Aorta (tissue), 5 donors: ENCODE data around the gene ASPN. TPM values are rescaled to one million over a fixed set of nuclear protein-coding genes. Genes with fewer than 3 reads are reported as not detected.

Source experiments
- ATAC-seq: fragments of 200-7000 bp; cut with Tn5 transposase; one replicate; pipeline ENCODE4 v1.9.1; 2022; ENCODE audit warnings: moderate library complexity; ENCODE audit not compliant: low FRiP score
- DNase-seq, 2 donors: peaks; one replicate each; pipeline ENCODE4 v3.0.0-alpha.2; 2020
- H3K27ac ChIP-seq, 2 donors: one replicate each; pipeline ENCODE4 v1.5.1; 2013; ENCODE audit warnings: low read length in 2 of 2, mild to moderate bottlenecking in 2 of 2, moderate library complexity in 2 of 2, control low read depth in 1 of 2, inconsistent platforms in 1 of 2, low read depth in 1 of 2
- H3K27me3 ChIP-seq, 2 donors: one replicate each; pipeline ENCODE4 v1.6.1; 2013; ENCODE audit warnings: control low read depth in 1 of 2, low read length in 1 of 2, mild to moderate bottlenecking in 1 of 2, moderate library complexity in 1 of 2; ENCODE audit not compliant: insufficient read depth in 2 of 2, control insufficient read depth in 1 of 2
- H3K36me3 ChIP-seq, 2 donors: one replicate each; pipeline ENCODE4 v1.6.1; 2013; ENCODE audit warnings: control low read depth in 1 of 2, low read length in 1 of 2, mild to moderate bottlenecking in 1 of 2; ENCODE audit not compliant: insufficient read depth in 2 of 2, control insufficient read depth in 1 of 2
- H3K4me1 ChIP-seq, 2 donors: one replicate each; pipeline ENCODE4 v1.6.1; 2013; ENCODE audit warnings: low read length in 2 of 2, control low read depth in 1 of 2, mild to moderate bottlenecking in 1 of 2, moderate library complexity in 1 of 2; ENCODE audit not compliant: insufficient read depth in 2 of 2, control insufficient read depth in 1 of 2
- H3K4me3 ChIP-seq, 2 donors: one replicate each; pipeline ENCODE4 v1.5.1; 2013; ENCODE audit warnings: low read length in 2 of 2, control low read depth in 1 of 2, mild to moderate bottlenecking in 1 of 2
- H3K9me3 ChIP-seq: one replicate; pipeline ENCODE4 v1.6.1; 2013; ENCODE audit warnings: mild to moderate bottlenecking, low read length; ENCODE audit not compliant: control insufficient read depth
- WGBS, 2 donors: extraction: QIAGEN DNeasy Blood & Tissue Kit; methylation state at CpG; one replicate each; pipeline ENCODE4 v1.1.7; 2013; 5-methylcytosine and 5-hydroxymethylcytosine counted together
- intact Hi-C, 2 donors: fragments of 100-400 bp; cut with DNase I; formaldehyde crosslinking; loops; one replicate each; pipeline versions ENCODE4 v1.14.2 to v1.15.0; 2022
- microRNA-seq, 2 donors: library from miRNA; unstranded; fragments of <30 nt; microRNA quantifications; one replicate each; pipeline ENCODE4 v1.2.0, GENCODE V29; 2020
- polyA plus RNA-seq, 2 donors: library from polyadenylated mRNA; stranded (reverse); fragments of 200-250 nt; gene quantifications; one replicate each; pipeline ENCODE4 v1.2.3, GENCODE V29; 2013
- total RNA-seq, 2 donors: library from RNA; stranded (reverse); fragmentation: NEBNext Ultra II Directional; extraction: Animal tissue kit (Norgen Biotek cat#: 25700); gene quantifications; one replicate each; pipeline ENCODE4 v1.2.1, GENCODE V29; 2021
- donor health status: healthy with polysubstance abuse.
- donor health status: Bipolar disorder and iron deficiency.
- donor health status: DM: no; HTN: no; CAD: no.
- donor health status: DM: no; HTN: no; CAD: no.
- donor health status: DM: yes; HTN: yes; CAD: no.

The ASPN gene
- total and polyA plus RNA-seq, 4 donors, result 79.8 to 227 (median 97.5) TPM

- H3K4me3 ChIP-seq, result no peak overlapping the region
- ATAC-seq (no peak), DNase-seq (no peak)
- H3K4me1 ChIP-seq, result no peaks in the 10 kb centered on the region
- no peaks in the 10 kb centered on the region for H3K27me3 ChIP-seq
- WGBS, 2 donors, result 85 to 86% methylated on average over 2 of the region's 2 CpGs
- intact Hi-C loops, result no loop called here
- H3K9me3 ChIP-seq, result no peaks in the 10 kb centered on the region
- no peak overlapping the region for H3K27ac ChIP-seq
- no peaks in the 10 kb centered on the region for H3K36me3 ChIP-seq
Observed at GRCh38 chr9:92407818-92408217, 74.5 kb downstream of the ASPN start.

GRCh38 chr9:92406477-92406876 lies 75.8 kb downstream of the ASPN start:
- H3K27ac ChIP-seq, result peak overlapping the region; percentile 71 to 83
- DNase-seq (peak in 1 of 2 donors; percentile 76), ATAC-seq (peak; percentile 78)
- no peaks in the 10 kb centered on the region for H3K36me3 ChIP-seq
- peaks cover 0 to 4% of the 10 kb centered on the region in 2 donors for H3K4me1 ChIP-seq
- H3K27me3 ChIP-seq, result no peaks in the 10 kb centered on the region
- H3K9me3 ChIP-seq, result no peaks in the 10 kb centered on the region
- peak overlapping the region; percentile 52 to 65 for H3K4me3 ChIP-seq
- intact Hi-C loops, result no loop called here
- WGBS, 2 donors, result 0 to 2% methylated on average over 3 of the region's 3 CpGs

Small RNA genes within 50 kb of the gene (microRNA-seq; reads per million reads assigned to microRNA genes)
- 0 reads per million in 2 donors for gene MIR4670

Other genes with a start within 250 kb of the ASPN start
- gene IARS1, start 188.8 kb downstream of the ASPN start, total RNA-seq, result 10 to 100 TPM; 71.7 to 82.1 TPM
- gene IARS1, start 188.8 kb downstream of the ASPN start, polyA plus RNA-seq, result 10 to 100 TPM; 16.5 to 23.3 TPM
- gene NOL8, start 157.2 kb downstream of the ASPN start, total RNA-seq, result 10 to 100 TPM; 29.7 to 43.1 TPM
- gene NOL8, start 157.2 kb downstream of the ASPN start, polyA plus RNA-seq, result 10 to 100 TPM; 14.4 to 22.4 TPM
- gene CENPP, start 156.6 kb downstream of the ASPN start, total RNA-seq, result 10 to 100 TPM in 1 of 2 donors, 1 to 10 TPM in 1; 3.9 to 11.1 TPM
- gene CENPP, start 156.6 kb downstream of the ASPN start, polyA plus RNA-seq, result 1 to 10 TPM in 1 of 2 donors, under 1 TPM in 1; 0.50 to 4.7 TPM
- gene OGN, start 77.9 kb downstream of the ASPN start, total RNA-seq, result 100 to 1,000 TPM; 175 to 318 TPM
- 100 to 1,000 TPM; 235 to 803 TPM for gene OGN, start 77.9 kb downstream of the ASPN start, polyA plus RNA-seq
- gene OMD, start 58.0 kb downstream of the ASPN start, total RNA-seq, result 10 to 100 TPM; 36.4 to 43.3 TPM
- 100 to 1,000 TPM; 156 to 176 TPM for gene OMD, start 58.0 kb downstream of the ASPN start, polyA plus RNA-seq
- 10 to 100 TPM; 54.6 to 65.6 TPM for gene ECM2, start 53.5 kb upstream of the ASPN start, total RNA-seq
- gene ECM2, start 53.5 kb upstream of the ASPN start, polyA plus RNA-seq, result 100 to 1,000 TPM in 1 of 2 donors, 10 to 100 TPM in 1; 47.8 to 102 TPM
- gene IPPK, start 187.6 kb upstream of the ASPN start, total RNA-seq, result 10 to 100 TPM in 1 of 2 donors, 1 to 10 TPM in 1; 7.6 to 12.1 TPM
- gene IPPK, start 187.6 kb upstream of the ASPN start, polyA plus RNA-seq, result 1 to 10 TPM; 2.5 to 6.0 TPM